GM15510 (cell line): ENCODE data around the gene SLC44A4.

Source experiments
- POLR2A ChIP-seq: IDR thresholded peaks from 3 replicates; pipeline ENCODE4 v1.6.1; 2011; ENCODE audit warnings: borderline replicate concordance; ENCODE audit not compliant: insufficient read length; ENCODE audit errors: extremely low read depth

The SLC44A4 gene

GRCh38 chr6:31875877-31876276, 2.9 kb downstream of the SLC44A4 start:
- TF ChIP-seq POLR2A, result no peak

- TF ChIP-seq POLR2A, result no peak
Observed at GRCh38 chr6:31874836-31875572, 3.8 kb downstream of the SLC44A4 start.

- no peak for TF ChIP-seq POLR2A
Observed at GRCh38 chr6:31874084-31874670, 4.6 kb downstream of the SLC44A4 start.

GRCh38 chr6:31871046-31871659, 7.6 kb downstream of the SLC44A4 start:
- no peak for TF ChIP-seq POLR2A

- no peak for TF ChIP-seq POLR2A
Observed at GRCh38 chr6:31870385-31870921, 8.3 kb downstream of the SLC44A4 start.

- TF ChIP-seq POLR2A, result no peak
Observed at GRCh38 chr6:31869343-31869742, 9.5 kb downstream of the SLC44A4 start.

- no peak for TF ChIP-seq POLR2A
Observed at GRCh38 chr6:31865205-31866118, 13.3 kb downstream of the SLC44A4 start.

- TF ChIP-seq POLR2A, result no peak
Observed at GRCh38 chr6:31864818-31865204, 14.0 kb downstream of the SLC44A4 start.

- TF ChIP-seq POLR2A, result peak; percentile 99
Observed at GRCh38 chr6:31862344-31863235, 16.2 kb downstream of the SLC44A4 start, which contains the start of gene NEU1. NEU1 (minus strand) TSS chr6:31862821; CDS start chr6:31862776, 45 bp downstream.

GRCh38 chr6:31861919-31862343, 16.9 kb downstream of the SLC44A4 start:
- no peak for TF ChIP-seq POLR2A

- TF ChIP-seq POLR2A, result no peak
Observed at GRCh38 chr6:31861150-31861549, 17.6 kb downstream of the SLC44A4 start.

- TF ChIP-seq POLR2A, result no peak
Observed at GRCh38 chr6:31860349-31860748, 18.4 kb downstream of the SLC44A4 start.

GRCh38 chr6:31859923-31860322, 18.9 kb downstream of the SLC44A4 start:
- TF ChIP-seq POLR2A, result no peak
